ENCODE results near the gene ACSM6.
"Not testable (repeated sequence)": the region's sequence is repeated elsewhere in the genome, so short reads cannot be mapped to it uniquely, and the experiment has no call there.

Gene ACSM6, protein sequence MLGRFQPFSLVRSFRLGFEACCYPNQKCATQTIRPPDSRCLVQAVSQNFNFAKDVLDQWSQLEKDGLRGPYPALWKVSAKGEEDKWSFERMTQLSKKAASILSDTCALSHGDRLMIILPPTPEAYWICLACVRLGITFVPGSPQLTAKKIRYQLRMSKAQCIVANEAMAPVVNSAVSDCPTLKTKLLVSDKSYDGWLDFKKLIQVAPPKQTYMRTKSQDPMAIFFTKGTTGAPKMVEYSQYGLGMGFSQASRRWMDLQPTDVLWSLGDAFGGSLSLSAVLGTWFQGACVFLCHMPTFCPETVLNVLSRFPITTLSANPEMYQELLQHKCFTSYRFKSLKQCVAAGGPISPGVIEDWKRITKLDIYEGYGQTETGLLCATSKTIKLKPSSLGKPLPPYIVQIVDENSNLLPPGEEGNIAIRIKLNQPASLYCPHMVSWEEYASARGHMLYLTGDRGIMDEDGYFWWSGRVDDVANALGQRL

GRCh38 chr10:95193944-95194343 is at the start of gene ACSM6:
ACSM6 (plus strand) TSS chr10:95194238; CDS start chr10:95194486, 248 bp downstream.
- DNase-seq (ENCODE audit: low read depth): no peak

- no peak for DNase-seq (ENCODE audit: low read depth)
Measured at GRCh38 chr10:95168694-95169093, 25.3 kb upstream of the ACSM6 start.

DNA sequence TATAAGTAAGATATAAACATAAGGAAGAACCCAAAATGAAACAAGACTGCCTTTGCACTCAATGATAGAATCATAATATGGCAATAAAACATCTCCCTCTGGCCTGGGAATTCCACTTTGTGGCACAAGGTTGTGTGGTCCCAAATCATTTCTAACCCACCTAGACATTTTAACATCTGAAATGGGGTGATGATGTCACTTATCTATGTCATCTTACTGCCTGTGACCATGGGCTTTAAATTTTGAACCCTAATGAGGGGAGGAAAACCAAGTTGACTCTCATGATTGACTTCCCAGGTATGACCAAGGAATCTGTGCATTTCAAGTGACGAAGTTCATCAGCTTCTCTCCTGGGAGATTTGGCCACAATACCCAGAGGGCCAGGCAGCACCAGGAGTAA is 24.5 kb upstream of the ACSM6 start:
- DNase-seq (ENCODE audit: low read depth): no peak

DNA sequence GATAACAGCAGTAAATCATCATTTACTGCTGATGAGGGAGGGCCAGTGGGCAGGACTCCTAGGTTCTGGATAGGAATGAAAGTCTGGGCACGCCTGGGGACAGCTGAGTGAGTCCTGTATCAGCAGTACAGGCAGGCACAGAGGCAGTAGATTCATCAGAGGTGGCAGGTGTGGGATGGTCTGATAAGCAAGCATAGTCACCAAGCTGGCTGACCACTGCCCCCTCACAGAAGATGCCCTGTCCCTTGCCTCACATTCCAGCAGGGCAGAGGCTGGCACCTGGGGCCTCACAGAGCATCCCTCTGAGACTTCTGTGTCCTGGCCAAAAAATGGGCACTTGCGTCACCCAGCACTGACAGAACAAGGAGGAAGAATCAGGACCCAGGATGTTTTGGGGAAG is 23.2 kb upstream of the ACSM6 start:
- no peak for DNase-seq (ENCODE audit: low read depth)

DNA sequence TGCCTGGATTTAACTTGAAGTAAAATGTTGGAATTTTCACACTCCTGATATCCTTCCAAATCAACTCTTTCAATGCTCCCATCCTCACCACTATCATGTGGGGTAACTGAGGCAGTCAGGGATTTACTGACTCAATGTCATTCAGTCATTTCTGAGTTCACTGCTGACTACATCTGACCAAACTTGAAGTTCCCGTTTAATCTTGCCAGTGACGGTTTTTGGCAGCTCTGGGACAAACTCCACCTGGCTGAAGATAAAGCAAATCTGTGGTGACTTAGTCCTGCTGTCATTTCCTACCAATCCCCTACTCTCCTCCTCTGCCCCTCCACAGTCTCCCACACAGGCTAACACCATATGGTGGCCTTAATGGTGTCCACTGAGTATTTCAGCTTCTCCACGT is 22.7 kb upstream of the ACSM6 start:
- no peak for DNase-seq (ENCODE audit: low read depth)

- no peak for DNase-seq (ENCODE audit: low read depth)
Measured at GRCh38 chr10:95172851-95173250, 21.2 kb upstream of the ACSM6 start.

DNA sequence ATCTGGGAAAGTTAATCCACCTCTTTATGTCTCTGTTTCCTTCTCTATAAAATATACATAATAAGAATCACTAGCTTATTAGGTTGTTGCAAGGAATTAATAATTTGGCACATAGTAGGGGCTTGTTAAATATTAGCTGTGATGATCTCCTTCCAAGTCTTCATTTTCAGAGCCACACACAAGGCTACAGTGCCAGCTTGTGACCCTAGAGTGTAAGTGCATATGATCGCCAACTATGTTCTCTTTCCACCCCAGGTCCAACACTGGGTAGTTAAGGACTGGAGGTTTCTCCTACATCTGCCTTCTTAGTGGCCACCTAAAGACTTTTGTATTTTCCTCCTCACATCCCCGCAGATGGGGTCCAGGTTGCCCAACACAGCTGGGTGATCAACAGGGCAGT is 17.9 kb upstream of the ACSM6 start:
- no peak for DNase-seq (ENCODE audit: low read depth)

DNA sequence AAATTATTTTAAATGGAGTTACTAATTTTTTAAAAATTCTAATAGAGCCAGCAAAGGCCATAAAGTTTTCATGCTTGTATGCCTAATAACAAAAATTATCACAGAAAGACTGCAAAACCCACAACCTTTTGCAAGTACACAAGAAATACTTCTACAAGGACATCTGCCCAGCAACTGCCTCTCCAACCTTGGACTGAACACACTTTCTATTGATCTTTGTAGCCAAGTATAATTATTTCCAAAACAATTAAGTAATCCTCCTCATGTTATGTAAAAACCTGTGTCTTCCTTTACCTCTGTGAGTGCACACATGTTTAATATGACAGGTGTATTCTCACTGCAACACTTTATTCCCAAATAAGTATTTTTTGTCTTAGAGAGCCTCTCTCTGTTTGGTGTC is 16.6 kb upstream of the ACSM6 start:
- no peak for DNase-seq (ENCODE audit: low read depth)

DNA sequence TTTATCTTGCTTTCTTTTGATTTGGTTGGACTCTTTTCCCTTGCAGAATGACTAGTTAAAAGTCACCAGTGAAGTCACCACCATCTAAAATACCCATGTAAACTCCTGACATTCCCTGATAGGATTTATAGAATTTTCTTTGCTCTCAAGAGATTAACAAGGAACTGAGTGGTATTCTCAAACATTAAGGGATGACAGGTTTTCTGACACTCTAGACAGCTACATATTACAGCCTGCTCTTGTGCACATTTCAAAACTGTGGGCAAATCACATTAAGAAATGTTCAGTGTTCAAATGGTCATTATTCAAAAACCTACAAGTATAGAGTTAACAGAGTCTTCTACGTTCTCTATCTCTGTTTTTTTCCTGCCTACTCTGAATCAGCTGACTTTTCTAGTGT is 15.8 kb upstream of the ACSM6 start:
- no peak for DNase-seq (ENCODE audit: low read depth)

DNA sequence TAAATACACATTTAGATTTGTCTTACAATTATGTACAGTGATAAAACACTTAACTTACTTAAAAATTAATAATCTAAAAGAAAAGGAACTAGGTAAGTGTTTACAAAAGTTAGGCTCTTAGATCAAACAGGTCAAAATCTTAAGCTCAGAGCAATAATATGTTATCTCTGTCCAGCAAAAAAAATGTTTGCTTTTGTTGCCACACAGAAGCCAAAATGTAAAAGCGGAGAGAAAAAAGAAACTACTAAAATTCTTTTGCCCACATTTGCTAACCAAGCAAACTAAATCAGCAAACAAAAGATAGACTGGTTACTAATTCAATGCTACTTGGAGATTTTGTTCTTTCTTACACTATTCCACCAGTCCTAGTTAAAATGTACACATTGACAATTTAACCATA is 15.2 kb upstream of the ACSM6 start:
- no peak for DNase-seq (ENCODE audit: low read depth)

- no peak for DNase-seq (ENCODE audit: low read depth)
Measured at GRCh38 chr10:95181726-95182125, 12.3 kb upstream of the ACSM6 start.

DNA sequence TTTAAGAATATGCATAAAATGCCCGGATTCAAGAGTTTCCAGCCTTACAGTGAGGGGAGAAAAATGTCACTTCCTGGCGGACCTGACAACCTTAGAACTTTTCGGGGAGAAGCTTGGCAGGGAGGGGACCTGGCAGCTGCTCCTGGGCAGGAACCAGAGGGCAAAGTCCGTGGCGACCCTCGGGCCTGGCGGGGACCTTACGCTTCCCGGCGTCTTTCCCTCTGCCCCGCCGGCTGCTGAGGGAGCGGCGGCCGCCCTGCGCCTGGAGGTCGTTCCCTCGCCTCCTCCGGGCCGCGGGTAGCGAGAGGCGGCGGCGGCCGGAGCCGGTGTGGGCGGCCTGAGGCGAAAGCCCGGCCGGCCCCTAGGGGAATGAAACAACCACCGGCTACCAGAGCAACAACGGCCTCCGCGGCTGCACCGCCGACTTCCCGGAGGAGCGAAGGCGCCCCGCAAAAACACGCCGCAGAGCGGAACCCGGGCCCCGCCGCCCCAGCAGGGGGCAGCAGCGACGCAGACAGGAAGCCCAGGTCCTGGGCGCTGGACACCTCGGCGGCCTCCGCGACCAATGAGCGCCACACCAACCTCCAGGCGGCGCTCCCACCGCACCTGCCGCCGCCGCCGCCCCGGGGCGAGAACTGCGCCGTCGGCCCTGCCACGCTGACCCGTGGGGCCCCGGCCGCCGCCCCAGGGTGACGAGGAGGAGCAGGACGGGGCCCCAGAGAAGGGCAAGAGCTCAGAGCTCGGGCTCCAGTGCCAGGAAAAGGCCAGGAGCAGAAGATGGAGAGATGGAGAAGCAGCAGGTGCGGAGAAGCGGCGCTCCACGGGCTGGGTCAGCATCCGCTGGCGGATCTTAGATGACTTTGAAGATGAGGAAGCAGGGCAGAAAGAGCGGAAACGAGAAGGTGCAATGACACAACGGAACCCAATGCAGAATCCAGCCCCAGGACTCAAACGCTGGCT is 10.5 kb upstream of the ACSM6 start:
- DNase-seq (ENCODE audit: low read depth): peak; percentile 43

- DNase-seq (ENCODE audit: low read depth): no peak
Measured at GRCh38 chr10:95187617-95188016, 6.4 kb upstream of the ACSM6 start.

DNA sequence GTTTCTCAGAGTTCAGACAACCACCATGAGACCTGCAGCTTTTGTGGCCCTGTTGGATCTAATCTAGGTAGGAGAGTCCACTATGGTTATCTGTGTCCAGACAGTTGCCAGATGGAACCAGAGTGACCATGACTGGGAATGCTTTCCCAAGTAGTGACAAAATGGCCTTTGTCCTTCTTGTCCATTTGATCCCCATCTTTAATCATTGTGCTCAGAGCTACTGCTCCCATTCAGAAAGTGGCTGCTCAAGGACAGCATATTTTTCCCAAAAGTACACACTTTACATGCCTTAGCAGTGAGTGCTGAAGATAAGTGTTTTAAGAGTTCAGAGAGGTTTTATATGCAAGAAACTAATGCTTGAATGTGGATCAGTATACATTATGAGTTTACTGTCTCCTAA is 5.4 kb upstream of the ACSM6 start:
- no peak for DNase-seq (ENCODE audit: low read depth)

DNA sequence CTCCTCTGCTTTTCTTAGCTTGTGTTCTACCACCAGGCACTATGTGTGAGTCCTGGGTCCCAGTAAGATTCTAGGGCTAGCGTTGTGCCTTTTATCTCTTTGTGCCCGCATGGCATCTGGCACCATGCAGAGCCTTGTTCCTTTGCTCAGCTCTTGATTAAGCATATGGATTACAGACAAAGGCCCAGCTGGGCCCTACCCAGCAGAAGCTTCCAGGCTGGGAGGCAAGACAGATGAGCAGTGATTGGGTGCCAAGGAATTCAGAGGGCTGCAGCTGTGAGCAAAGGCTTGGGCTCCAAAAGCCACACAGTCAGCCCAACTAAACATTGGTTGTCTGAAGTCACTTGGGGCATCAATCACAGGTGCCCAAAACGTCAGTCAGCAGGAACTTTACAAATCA is 2.0 kb downstream of the ACSM6 start:
- no peak for DNase-seq (ENCODE audit: low read depth)

- no peak for DNase-seq (ENCODE audit: low read depth)
Measured at GRCh38 chr10:95201736-95202135, 7.7 kb downstream of the ACSM6 start.

- not testable (repeated sequence) for DNase-seq (ENCODE audit: low read depth)
Measured at GRCh38 chr10:95202865-95203264, 8.8 kb downstream of the ACSM6 start.

- no peak for DNase-seq (ENCODE audit: low read depth)
Measured at GRCh38 chr10:95208702-95209391, 14.8 kb downstream of the ACSM6 start.

DNA sequence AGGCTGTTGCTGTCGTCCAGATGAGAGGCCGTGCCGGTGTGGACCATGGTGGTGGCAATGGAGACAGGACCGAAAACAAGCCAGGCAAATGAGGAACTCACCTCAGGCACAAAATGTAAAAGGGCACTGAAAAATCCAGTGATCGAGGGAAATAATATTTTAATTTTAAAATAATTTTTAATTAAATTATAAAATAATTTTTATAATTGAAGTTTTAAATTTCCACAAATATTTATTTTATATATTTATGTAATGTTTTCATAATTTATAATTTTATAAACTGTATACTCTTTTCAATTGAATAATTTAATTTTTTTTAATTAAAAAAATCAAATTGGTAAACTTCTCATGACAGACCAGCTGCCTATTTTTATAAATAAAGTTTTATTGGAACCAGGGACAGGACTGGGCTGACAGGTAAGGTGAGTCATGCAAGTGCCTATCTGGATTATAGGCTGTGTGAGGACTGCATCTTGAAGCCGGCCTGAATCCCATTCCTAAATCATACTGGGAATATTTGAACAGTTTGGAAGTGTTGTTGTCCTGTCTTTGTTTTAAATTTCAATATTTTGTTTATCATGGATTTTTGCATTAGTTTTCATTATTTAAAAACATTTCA is 15.6 kb downstream of the ACSM6 start:
- no peak for DNase-seq (ENCODE audit: low read depth)

DNA sequence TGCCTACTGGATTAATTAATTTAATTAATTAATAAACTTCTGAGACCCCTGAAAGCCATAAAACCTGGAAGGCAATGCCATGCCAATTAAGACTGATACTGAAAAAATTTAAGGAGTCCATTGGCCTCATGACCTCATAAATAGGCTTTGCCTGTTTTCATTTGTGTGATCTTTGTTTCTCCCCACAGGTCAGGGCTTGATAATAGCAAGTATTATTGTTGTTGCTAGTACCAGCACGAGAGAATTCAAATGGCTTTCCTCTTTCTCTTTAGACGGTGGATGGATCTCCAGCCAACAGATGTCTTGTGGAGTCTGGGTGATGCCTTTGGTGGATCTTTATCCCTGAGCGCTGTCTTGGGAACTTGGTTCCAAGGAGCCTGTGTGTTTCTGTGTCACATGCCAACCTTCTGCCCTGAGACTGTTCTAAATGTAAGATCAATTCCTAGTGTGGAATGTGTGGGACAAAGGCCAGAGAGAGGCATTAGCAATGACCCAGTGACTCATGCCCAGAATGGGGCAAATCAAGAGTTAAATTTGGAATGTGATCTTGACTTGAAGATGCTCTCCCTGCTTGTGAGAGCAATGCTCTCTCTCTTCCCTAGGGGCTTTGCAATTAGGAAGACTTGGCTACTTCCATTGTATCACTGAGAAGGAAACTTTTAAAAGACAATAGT is 17.7 kb downstream of the ACSM6 start:
- no peak for DNase-seq (ENCODE audit: low read depth)

DNA sequence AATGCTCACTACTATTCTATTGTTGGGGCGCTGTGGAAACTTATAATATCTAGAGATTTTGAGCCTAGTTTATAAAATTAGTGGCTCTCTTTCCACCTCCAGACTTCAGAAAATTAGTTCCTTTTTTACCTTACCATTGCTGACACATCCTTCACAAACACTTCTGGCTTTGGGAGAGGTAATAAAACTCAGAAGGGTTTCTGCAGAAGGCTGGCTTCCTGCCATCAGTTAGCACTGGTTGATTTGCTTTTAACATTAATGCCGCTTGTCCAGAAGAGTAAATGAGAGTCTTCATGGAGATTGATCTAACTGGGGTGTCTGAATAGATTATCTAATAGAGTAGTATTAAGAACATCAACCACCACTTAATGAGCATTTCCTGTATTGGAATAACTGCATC is 20.3 kb downstream of the ACSM6 start:
- DNase-seq (ENCODE audit: low read depth): no peak

Data from stimulated activated CD8-positive, alpha-beta memory T cell treated with anti-CD3 and anti-CD28 coated beads, Interleukin-7, amount 100 ng/mL, for 24 hours (primary cell).